AML-193 (cell line): ENCODE measurements around the gene RBM20.
"Not testable (repeated sequence)": the region's sequence is repeated elsewhere in the genome, so short reads cannot be mapped to it uniquely, and the experiment has no call there.

Experiments
- DNase-seq, 2 experiments: peaks; one replicate each; lab custom pipeline; 2025; lab: John Stamatoyannopoulos, UW

The RBM20 gene

GRCh38 chr10:110643653-110644597 is at the start of gene RBM20:
Gene RBM20, plus strand, starts transcription at chr10:110644336. Its CDS starts 119 bp downstream, at chr10:110644455.
- DNase-seq = no peak

- DNase-seq = no peak
Observed at GRCh38 chr10:110597476-110597875, 46.7 kb upstream of the RBM20 start.

GRCh38 chr10:110600487-110601101 is 43.5 kb upstream of the RBM20 start:
- peak; percentile 67 to 76 for DNase-seq

GRCh38 chr10:110601581-110601980 is 42.6 kb upstream of the RBM20 start:
- no peak for DNase-seq

GRCh38 chr10:110608087-110608486 is 36.0 kb upstream of the RBM20 start:
- no peak for DNase-seq

- DNase-seq = peak in 1 of 2 experiments; percentile 9
Observed at GRCh38 chr10:110609605-110610004, 34.5 kb upstream of the RBM20 start.

- peak; percentile 39 to 59 for DNase-seq
Observed at GRCh38 chr10:110610308-110610774, 33.8 kb upstream of the RBM20 start.

GRCh38 chr10:110610781-110611180 is 33.4 kb upstream of the RBM20 start:
- DNase-seq = not testable (repeated sequence)

- no peak for DNase-seq
Observed at GRCh38 chr10:110612087-110612486, 32.0 kb upstream of the RBM20 start.

- no peak for DNase-seq
Observed at GRCh38 chr10:110612629-110613028, 31.5 kb upstream of the RBM20 start.

GRCh38 chr10:110613341-110613995 is 30.7 kb upstream of the RBM20 start:
- peak in 1 of 2 experiments; percentile 3 for DNase-seq

GRCh38 chr10:110613996-110614495 is 30.1 kb upstream of the RBM20 start:
- DNase-seq = no peak

GRCh38 chr10:110615057-110615747 is 28.9 kb upstream of the RBM20 start:
- DNase-seq = no peak

- no peak for DNase-seq
Observed at GRCh38 chr10:110616493-110617033, 27.6 kb upstream of the RBM20 start.

GRCh38 chr10:110617425-110618229 is 26.5 kb upstream of the RBM20 start:
- DNase-seq = no peak

- no peak for DNase-seq
Observed at GRCh38 chr10:110618230-110618610, 25.9 kb upstream of the RBM20 start.

GRCh38 chr10:110619514-110620397 is 24.4 kb upstream of the RBM20 start:
- DNase-seq = no peak

GRCh38 chr10:110620398-110620719 is 23.8 kb upstream of the RBM20 start:
- no peak for DNase-seq

GRCh38 chr10:110623316-110623715 is 20.8 kb upstream of the RBM20 start:
- not testable (repeated sequence) for DNase-seq
